GM21423 (cell line): Measurements from ENCODE around the gene GSE1.

Experiments used
- ATAC-seq: cut with Tn5 transposase; IDR thresholded peaks from one replicate; pipeline ENCODE4 v1.9.1; 2021; ENCODE audit warnings: mild to moderate bottlenecking, moderate library complexity; ENCODE audit not compliant: unreplicated experiment

Gene GSE1

GRCh38 chr16:85658504-85659326 lies 45.6 kb downstream of the GSE1 start:
- no peak for ATAC-seq

GRCh38 chr16:85659336-85659735 lies 46.2 kb downstream of the GSE1 start:
- ATAC-seq, result no peak

GRCh38 chr16:85659805-85660511 lies 46.8 kb downstream of the GSE1 start:
- ATAC-seq, result no peak

- ATAC-seq, result no peak
Observed at GRCh38 chr16:85660843-85661739, 48.0 kb downstream of the GSE1 start.

GRCh38 chr16:85661740-85662481 lies 48.8 kb downstream of the GSE1 start:
- no peak for ATAC-seq

GRCh38 chr16:85662482-85662812 lies 49.3 kb downstream of the GSE1 start:
- no peak for ATAC-seq

- no peak for ATAC-seq
Observed at GRCh38 chr16:85662976-85663830, 50.1 kb downstream of the GSE1 start.

- ATAC-seq, result no peak
Observed at GRCh38 chr16:85663891-85664321, 50.8 kb downstream of the GSE1 start.

GRCh38 chr16:85664580-85665372 lies 51.7 kb downstream of the GSE1 start:
- no peak for ATAC-seq

GRCh38 chr16:85665373-85665740 lies 52.2 kb downstream of the GSE1 start:
- ATAC-seq, result no peak

GRCh38 chr16:85665929-85666328 lies 52.8 kb downstream of the GSE1 start:
- ATAC-seq, result no peak

GRCh38 chr16:85667261-85667660 lies 54.1 kb downstream of the GSE1 start:
- no peak for ATAC-seq

GRCh38 chr16:85667841-85668413 lies 54.8 kb downstream of the GSE1 start:
- ATAC-seq, result no peak

GRCh38 chr16:85668676-85669424 lies 55.7 kb downstream of the GSE1 start:
- ATAC-seq, result no peak

GRCh38 chr16:85670840-85671239 lies 57.7 kb downstream of the GSE1 start:
- no peak for ATAC-seq

GRCh38 chr16:85673529-85674417 lies 60.7 kb downstream of the GSE1 start:
- ATAC-seq, result no peak

- ATAC-seq, result no peak
Observed at GRCh38 chr16:85674418-85674755, 61.3 kb downstream of the GSE1 start.
